Measurements from ENCODE around the gene NRIP3.

The NRIP3 gene

GRCh38 chr11:9003573-9004182 lies at the start of gene NRIP3:
Gene NRIP3, minus strand, starts transcription at chr11:9004001. Its CDS starts 66 bp downstream, at chr11:9003935.
- peak; percentile 69 for DNase-seq (ENCODE audit: low read depth)

- no peak for DNase-seq (ENCODE audit: low read depth)
These were observed 48.5 kb upstream of the NRIP3 start for GRCh38 chr11:9052316-9052715.

- no peak for DNase-seq (ENCODE audit: low read depth)
These were observed 46.2 kb upstream of the NRIP3 start for GRCh38 chr11:9049959-9050358.

GRCh38 chr11:9047964-9048523 lies 44.2 kb upstream of the NRIP3 start:
- no peak for DNase-seq (ENCODE audit: low read depth)

- DNase-seq (ENCODE audit: low read depth), result no peak
These were observed 42.7 kb upstream of the NRIP3 start for GRCh38 chr11:9046481-9046880.

- DNase-seq (ENCODE audit: low read depth), result no peak
These were observed 38.7 kb upstream of the NRIP3 start for GRCh38 chr11:9042488-9042887.

- DNase-seq (ENCODE audit: low read depth), result no peak
These were observed 37.9 kb upstream of the NRIP3 start for GRCh38 chr11:9041747-9042146.

- DNase-seq (ENCODE audit: low read depth), result no peak
These were observed 36.6 kb upstream of the NRIP3 start for GRCh38 chr11:9040410-9040809.

GRCh38 chr11:9039863-9040262 lies 36.1 kb upstream of the NRIP3 start:
- DNase-seq (ENCODE audit: low read depth), result no peak

- no peak for DNase-seq (ENCODE audit: low read depth)
These were observed 35.4 kb upstream of the NRIP3 start for GRCh38 chr11:9039198-9039597.

- DNase-seq (ENCODE audit: low read depth), result no peak
These were observed 34.7 kb upstream of the NRIP3 start for GRCh38 chr11:9038541-9038940.

- DNase-seq (ENCODE audit: low read depth), result no peak
These were observed 34.2 kb upstream of the NRIP3 start for GRCh38 chr11:9037963-9038362.

- DNase-seq (ENCODE audit: low read depth), result no peak
These were observed 33.4 kb upstream of the NRIP3 start for GRCh38 chr11:9037046-9037780.

- no peak for DNase-seq (ENCODE audit: low read depth)
These were observed 26.8 kb upstream of the NRIP3 start for GRCh38 chr11:9030601-9031000.

- no peak for DNase-seq (ENCODE audit: low read depth)
These were observed 25.6 kb upstream of the NRIP3 start for GRCh38 chr11:9029422-9029821.

- DNase-seq (ENCODE audit: low read depth), result no peak
These were observed 24.8 kb upstream of the NRIP3 start for GRCh38 chr11:9028581-9028980.

- no peak for DNase-seq (ENCODE audit: low read depth)
These were observed 21.5 kb upstream of the NRIP3 start for GRCh38 chr11:9025101-9025850.

GRCh38 chr11:9022961-9023680 lies 19.3 kb upstream of the NRIP3 start:
- DNase-seq (ENCODE audit: low read depth), result no peak

GRCh38 chr11:9020916-9021315 lies 17.1 kb upstream of the NRIP3 start:
- no peak for DNase-seq (ENCODE audit: low read depth)

GRCh38 chr11:9019861-9020260 lies 16.1 kb upstream of the NRIP3 start:
- no peak for DNase-seq (ENCODE audit: low read depth)

- no peak for DNase-seq (ENCODE audit: low read depth)
These were observed 14.0 kb upstream of the NRIP3 start for GRCh38 chr11:9017773-9018172.

Measured in activated T-helper 9 cell treated with anti-CD3 and anti-CD28 coated beads, Interleukin-2, amount 50 U/mL, for 16 hours (primary cell).